ENCODE results near the gene ITPR3. TPM values are rescaled to one million over a fixed set of nuclear protein-coding genes. Genes with fewer than 3 reads are reported as not detected.

ITPR3 gene
- total and polyA plus RNA-seq, 2 donors (not counting 3 experiments of a cell fraction or from before 2014, with no cell fraction given), result 28.8 to 52.2 TPM

GRCh38 chr6:33729059-33729458 lies 107.9 kb downstream of the ITPR3 start:
- Histone ChIP-seq H3K9me1 (replicated peaks; ENCODE audit: control insufficient read depth, extremely low read depth, insufficient read depth, low read length) (no peaks in the 10 kb centered on the region), H3K27me3 (ENCODE audit: control insufficient read depth in 2 of 2, insufficient read depth in 2 of 2, low read length in 2 of 2) (peaks cover 3 to 5% of the 10 kb centered on the region in 2 experiments), H3K4me3 (replicated peaks in 1 of 3; ENCODE audit: insufficient read depth in 1 of 3, low read depth in 1 of 3, low read length in 3 of 3) (no peak overlapping the region), H3K27ac (ENCODE audit: insufficient read depth, low read depth, low read length) (no peak overlapping the region), H3K9ac (replicated peaks; ENCODE audit: extremely low read depth, insufficient read depth, low read length) (no peak overlapping the region), H4K20me1 (replicated peaks; ENCODE audit: control insufficient read depth, extremely low read depth, insufficient read depth, low read length) (no peaks in the 10 kb centered on the region), H2AFZ (ENCODE audit: low read depth, low read length) (no peak overlapping the region), H3K4me1 (ENCODE audit: control insufficient read depth, extremely low read depth, insufficient read depth, low read length) (no peaks in the 10 kb centered on the region), H3K4me2 (ENCODE audit: insufficient read depth, low read length) (no peak overlapping the region), H3K36me3 (ENCODE audit: control insufficient read depth in 2 of 2, extremely low read depth in 1 of 2, insufficient read depth in 2 of 2, low read length in 2 of 2) (no peaks in the 10 kb centered on the region), H3K79me2 (ENCODE audit: control insufficient read depth, insufficient read depth, low read length) (no peaks in the 10 kb centered on the region), H3K9me3 (replicated peaks; ENCODE audit: control insufficient read depth, insufficient read depth, low read length) (no peaks in the 10 kb centered on the region)
- ChIA-PET POLR2A (no interaction called here), CTCF (interaction anchor here (1.7 kb wide), 1 partner anchor 16 kb away, joined by 7 read pairs; no protein-coding TSS in a partner anchor)
- intact Hi-C loops (cut with micrococcal nuclease), result no loop called here
- DNase-seq (ENCODE audit: low read depth, low spot score) (no peak), FAIRE-seq (no peak)
- TF ChIP-seq MYC (IDR thresholded peaks at IDR 0.05; ENCODE audit: low read depth, low read length), result no peak
- no peak for TF ChIP-seq POLR2A (IDR thresholded peaks at IDR 0.05; ENCODE audit: low read depth, low read length)
- TF ChIP-seq EZH2 (IDR thresholded peaks at IDR 0.05; ENCODE audit: borderline replicate concordance, low read depth, low read length, severe bottlenecking), result no peak
- no peak for TF ChIP-seq GATA2 (IDR thresholded peaks at IDR 0.05; ENCODE audit: insufficient read depth, insufficient read length, low read depth, low read length)
- TF ChIP-seq FOS (IDR thresholded peaks at IDR 0.05; ENCODE audit: borderline replicate concordance, insufficient read depth, low read length), result no peak
- TF ChIP-seq JUN (IDR thresholded peaks at IDR 0.05; ENCODE audit: borderline replicate concordance, insufficient read depth, insufficient read length, low read depth), result no peak
- no peak for TF ChIP-seq POLR2AphosphoS5 (IDR thresholded peaks at IDR 0.05; ENCODE audit: insufficient read depth, low read depth, low read length)
- no peak for TF ChIP-seq MAX (IDR thresholded peaks at IDR 0.05; ENCODE audit: insufficient read depth, insufficient read length)
- TF ChIP-seq, protein P1, sequence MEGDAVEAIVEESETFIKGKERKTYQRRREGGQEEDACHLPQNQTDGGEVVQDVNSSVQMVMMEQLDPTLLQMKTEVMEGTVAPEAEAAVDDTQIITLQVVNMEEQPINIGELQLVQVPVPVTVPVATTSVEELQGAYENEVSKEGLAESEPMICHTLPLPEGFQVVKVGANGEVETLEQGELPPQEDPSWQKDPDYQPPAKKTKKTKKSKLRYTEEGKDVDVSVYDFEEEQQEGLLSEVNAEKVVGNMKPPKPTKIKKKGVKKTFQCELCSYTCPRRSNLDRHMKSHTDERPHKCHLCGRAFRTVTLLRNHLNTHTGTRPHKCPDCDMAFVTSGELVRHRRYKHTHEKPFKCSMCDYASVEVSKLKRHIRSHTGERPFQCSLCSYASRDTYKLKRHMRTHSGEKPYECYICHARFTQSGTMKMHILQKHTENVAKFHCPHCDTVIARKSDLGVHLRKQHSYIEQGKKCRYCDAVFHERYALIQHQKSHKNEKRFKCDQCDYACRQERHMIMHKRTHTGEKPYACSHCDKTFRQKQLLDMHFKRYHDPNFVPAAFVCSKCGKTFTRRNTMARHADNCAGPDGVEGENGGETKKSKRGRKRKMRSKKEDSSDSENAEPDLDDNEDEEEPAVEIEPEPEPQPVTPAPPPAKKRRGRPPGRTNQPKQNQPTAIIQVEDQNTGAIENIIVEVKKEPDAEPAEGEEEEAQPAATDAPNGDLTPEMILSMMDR (IDR thresholded peaks at IDR 0.05; ENCODE audit: extremely low read depth in 1 of 2, insufficient read depth in 1 of 2, low read depth in 1 of 2, low read length in 2 of 2), result no peak
- no TSS peak for BruUV-seq (replicated peaks)
- dilution Hi-C loops (cut with MboI; ENCODE audit: extremely low pct_ligation_motif_present, low sequenced_read_pairs), result no loop called here

Measured in endothelial cell of umbilical vein (primary cell).